GM19463 (cell line): ENCODE measurements around the gene PSORS1C1.

ENCODE experiments used
- ATAC-seq: cut with Tn5 transposase; IDR thresholded peaks from one replicate; pipeline ENCODE4 v1.9.1; 2021; ENCODE audit warnings: mild to moderate bottlenecking, moderate library complexity; ENCODE audit not compliant: unreplicated experiment

The PSORS1C1 gene

DNA sequence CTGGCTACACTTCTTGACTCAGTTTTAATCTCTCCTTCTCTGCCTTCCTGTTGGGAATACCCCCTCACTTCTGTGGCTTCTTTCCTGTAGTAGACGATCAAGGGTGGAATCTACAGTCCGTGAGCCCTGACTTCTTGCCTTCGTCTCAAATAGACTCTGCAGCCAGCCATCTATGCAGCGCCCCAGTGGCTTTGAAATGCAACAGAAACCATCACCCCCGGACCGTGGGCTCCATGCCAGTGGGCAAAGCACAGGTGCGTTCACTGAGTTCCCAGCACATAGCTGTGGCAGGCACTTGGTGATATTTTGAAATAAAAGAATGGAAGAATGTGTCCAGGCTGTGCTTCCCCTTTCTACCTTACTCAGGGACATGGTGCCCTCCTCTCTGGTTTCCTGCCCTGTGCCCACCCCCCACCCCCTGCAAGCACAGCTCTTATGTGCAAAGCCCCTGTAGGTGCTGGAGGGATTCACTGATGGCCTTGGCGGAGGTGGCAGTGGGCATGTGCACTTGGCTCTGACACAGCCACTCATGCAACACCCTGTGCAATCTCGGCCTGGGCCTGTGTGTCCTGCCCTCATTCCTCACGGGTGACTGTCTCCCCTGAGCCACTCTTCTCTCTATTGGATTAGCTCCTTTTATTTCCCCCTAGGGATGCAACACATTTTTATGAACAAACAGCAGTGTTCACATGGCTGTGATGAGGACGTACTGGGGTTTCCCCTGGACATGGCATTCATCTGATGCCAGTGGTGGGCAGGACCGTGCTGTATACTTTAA is 11.2 kb downstream of the PSORS1C1 start:
- ATAC-seq, result no peak

DNA sequence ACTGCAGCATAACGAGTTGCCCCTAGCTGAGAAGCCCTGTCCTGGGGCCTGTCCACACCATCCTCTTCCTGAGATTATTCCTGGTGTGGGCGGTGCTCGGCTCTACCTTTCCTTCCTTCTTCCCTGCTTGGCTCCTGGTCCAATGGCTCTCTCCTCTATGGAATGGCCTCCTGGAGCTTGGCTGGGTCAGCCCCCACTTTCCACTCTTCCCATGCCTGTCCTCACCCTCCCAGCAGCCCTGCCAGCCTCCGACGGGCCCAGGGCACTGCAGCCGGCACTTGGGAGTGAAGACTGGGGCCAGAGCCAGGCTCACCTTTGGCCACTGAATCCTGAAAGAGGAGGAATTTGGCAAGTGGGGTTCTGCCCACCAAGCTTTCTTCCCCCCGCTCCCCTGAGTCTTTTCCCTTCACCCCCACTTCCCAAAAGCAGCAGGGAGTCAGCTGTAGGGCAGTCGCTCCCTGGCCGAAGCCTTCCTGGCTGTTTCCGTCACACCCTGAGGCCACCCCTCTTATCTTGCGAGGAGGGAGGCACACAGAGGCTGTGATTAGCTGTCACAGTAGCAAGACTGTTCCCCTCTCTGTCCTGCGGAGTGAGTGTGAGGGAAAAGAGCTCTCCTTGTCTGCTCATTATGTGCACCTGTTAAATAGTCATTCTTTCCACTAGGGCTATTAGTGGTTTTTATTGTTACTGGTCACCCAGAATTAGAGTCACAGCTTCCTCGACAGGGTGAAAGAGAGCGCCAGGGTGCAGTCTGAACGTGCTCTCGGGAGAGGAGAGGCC is 12.0 kb downstream of the PSORS1C1 start:
- ATAC-seq, result no peak

DNA sequence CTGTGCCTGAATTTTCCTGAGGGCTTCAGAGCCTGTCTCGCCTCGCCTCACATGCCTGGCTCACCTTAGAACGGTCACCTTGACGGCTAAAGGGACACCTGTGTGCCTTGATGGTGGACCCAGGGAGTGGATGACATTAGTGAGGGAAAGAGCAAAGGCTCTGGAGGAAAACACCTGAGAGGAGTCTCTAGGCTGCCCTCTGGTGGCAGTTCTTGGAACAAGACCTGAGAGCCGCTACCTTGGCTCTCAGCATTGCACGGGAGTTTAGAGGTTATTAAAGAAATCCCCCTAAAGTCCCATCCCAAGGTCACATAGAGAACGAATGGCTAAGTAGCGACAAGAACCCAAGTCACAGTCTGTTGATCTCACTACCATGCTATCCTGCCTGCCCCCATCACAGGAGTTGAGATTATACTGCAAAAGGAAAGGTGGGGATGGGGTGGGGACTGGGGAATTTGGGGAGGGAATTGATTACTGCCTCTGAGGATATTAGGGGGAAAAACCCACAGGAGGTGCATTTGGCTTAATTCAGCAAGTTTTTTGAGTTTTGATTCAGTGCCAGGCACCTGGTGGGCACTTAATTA is 13.6 kb downstream of the PSORS1C1 start:
- ATAC-seq, result no peak

DNA sequence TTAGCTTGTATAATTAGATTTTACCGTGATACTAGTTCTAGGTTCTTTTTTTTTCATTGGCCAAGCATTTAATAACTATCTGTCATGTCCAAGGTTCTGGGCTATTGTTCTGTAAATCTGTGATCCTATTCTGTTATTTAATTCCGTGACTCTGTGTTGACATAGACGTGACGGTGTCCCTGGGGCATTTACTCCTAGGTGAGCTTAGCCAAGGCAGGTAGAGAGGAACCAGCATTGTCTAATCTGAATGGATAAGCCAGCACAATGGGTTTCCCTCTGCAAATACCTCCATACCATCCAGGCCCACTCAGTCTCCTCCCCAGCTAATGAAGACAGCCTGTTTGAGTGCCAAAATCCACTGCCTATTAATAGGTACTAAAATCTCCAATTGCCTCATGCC is 14.5 kb downstream of the PSORS1C1 start:
- ATAC-seq, result no peak

DNA sequence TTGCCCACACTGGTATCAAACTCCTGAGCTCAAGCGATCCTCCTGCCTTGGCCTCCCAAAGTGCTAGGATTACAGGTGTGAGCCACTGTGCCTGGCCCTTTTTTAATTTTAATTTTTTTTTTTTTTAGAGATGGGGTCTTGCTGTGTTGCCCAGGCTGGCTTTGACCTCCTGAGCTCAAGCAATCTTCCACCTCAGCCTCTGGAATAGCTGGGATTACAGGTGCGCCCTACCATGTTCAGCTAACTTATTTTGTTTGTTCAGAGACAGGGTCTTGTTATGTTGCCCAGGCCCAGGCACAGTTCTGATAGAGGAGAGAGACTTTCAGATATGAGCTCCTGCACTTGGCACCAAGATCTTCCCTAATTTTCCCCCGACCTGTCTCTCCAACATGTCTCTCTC is 16.2 kb downstream of the PSORS1C1 start:
- ATAC-seq, result no peak

DNA sequence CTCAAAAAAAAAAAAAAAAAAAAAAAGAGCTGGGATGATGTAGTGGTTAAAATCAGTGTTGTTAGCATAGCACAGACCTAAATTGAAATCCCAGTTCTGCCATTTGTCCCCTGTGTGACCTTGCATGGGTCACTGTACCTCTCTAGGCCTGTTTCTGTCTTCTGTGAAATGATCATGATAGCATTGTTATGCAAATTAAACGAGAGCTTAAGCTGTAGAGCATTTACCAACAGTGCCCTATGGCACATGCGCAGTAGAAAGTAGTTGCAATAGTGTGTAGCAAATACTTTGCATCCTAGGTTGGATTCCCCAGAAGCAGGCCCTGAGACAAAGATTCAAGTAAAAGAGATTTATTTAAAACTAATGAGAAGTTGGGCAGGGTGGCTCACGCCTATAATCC is 17.0 kb downstream of the PSORS1C1 start:
- no peak for ATAC-seq

DNA sequence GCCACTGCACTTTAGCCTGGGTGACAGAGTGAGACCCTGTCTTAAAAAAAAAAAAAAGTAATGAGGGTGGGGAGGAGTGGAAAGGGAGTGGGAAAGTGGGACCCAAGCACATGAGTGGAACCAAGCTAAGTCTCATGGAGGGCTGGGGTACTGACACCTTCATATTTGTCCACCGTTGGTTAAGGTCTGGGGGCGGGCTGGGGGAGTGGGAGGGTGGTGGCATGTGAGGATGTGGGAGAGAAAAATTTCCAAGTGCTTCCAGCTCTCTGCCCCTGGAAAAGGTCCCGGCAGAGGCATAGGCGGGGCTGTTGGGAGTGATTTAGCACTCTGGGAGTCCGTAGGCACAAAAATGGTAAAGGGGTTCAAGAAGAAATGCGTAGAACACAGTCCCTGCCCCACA is 18.2 kb downstream of the PSORS1C1 start:
- ATAC-seq, result no peak

DNA sequence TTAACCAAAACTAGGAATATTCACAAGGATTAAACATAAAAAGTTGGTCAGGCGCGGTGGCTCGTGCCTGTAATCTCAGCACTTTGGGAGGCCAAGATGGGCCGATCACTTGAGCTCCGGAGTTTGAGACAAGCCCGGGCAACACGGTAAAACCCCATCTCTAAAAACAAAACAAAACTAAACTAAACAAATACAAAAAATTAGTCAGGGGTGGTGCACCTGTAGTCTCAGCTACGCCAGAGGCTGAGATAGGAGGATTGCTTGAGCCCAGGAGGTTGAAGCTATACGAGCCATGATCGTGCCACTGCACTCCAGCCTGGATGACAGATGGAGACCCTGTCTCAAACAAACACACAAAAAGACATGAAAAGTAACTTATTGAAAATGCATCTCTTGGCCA is 21.1 kb downstream of the PSORS1C1 start:
- ATAC-seq, result no peak

DNA sequence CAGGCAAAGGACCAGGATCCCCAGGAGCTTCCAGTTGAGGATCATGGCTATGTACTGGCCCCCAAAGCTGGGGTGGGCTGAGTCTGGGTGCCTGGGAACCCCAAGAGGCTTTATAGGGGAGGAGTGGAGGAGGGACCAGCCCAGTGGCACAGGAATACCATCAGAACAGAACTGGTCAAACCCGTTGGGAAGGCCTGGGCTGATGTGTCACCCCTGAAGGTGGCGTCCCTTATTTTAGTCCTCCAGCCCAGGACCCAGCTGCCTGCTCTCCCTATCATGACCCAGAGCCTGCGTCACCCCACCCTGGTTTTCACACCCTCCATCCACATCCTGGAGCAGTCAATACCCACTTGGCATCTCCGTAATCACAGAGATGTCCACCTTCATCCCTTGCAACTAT is 24.4 kb downstream of the PSORS1C1 start, which contains the start of gene PSORS1C2:
Gene PSORS1C2 (minus strand): TSS at position 85 of the 400 bp plus-strand sequence. CDS start 40 bp downstream, at position 45.
- no peak for ATAC-seq

DNA sequence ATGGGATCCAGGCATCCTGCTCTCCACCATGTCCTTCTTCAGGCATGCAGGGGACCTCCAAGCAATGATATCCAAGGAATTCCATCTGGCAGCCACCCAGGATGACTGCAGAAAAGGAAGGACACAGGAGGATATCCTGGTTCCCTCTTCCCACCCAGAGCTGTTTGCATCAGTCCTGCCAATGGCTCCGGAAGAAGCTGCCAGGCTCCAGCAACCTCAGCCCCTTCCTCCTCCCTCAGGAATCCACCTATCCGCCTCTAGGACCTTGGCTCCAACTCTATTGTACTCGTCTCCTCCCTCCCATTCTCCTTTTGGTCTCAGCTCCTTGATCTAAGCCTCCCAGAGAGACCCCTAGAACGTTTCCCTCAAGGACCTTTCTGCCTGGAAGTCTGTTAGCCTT is 25.0 kb downstream of the PSORS1C1 start:
- no peak for ATAC-seq

DNA sequence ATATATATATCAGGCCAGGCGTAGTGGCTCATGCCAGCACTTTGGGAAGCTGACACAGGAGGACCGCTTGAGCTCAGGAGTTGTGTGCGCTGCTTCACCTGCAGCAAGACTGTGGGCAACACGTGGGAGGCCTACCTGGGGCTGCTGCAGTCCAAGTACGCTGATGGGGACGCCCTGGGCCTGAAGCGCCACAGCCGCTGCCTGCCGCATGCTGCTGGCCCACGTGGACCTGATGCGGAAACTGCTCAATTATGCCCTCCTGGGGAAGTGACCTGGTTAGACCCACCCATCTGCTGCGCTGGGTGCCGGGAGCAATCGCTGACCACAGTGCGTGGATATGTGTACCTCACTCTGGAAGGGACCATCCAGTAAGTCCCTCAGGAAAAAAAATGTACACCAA is 26.0 kb downstream of the PSORS1C1 start:
- ATAC-seq, result no peak

DNA sequence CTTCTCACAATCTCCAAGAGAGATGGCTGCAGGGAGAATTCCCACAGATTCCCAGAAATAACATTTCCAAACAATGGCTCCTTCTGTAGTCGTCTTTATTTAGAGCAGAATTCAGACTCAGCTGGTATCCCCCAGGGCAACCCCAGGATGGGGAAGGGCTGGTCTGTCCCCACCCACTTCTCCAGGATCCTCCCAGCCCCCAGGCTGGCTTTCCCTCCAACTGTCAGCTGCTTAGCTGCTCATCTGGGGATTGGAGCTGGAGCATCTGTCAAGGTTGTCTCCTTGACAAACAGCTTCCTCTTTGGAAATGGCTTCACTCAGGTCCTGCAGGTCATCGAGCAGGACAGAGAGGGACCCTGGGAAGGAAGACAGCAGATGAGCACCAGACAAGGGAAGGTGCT is 27.8 kb downstream of the PSORS1C1 start:
- no peak for ATAC-seq

DNA sequence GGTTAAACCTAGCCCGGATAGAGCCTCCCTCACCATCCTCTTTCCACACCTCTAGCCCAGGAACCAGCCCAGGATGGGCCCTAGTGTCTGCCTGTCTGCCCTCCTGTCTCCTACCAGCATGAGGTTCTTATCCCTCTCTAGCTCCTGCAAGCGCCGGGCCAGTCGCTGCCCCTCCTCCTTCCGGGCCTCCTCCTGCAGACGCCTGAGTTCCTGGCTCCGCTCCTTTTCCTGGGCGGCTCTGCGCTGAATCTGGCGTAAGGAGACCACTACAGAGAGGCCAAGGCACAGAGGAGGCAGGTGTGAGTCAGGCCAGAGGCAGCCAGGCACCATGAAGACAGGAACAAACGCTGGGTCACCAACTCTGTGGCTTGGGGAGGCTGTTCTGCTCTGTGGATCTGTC is 28.5 kb downstream of the PSORS1C1 start:
- ATAC-seq, result no peak

DNA sequence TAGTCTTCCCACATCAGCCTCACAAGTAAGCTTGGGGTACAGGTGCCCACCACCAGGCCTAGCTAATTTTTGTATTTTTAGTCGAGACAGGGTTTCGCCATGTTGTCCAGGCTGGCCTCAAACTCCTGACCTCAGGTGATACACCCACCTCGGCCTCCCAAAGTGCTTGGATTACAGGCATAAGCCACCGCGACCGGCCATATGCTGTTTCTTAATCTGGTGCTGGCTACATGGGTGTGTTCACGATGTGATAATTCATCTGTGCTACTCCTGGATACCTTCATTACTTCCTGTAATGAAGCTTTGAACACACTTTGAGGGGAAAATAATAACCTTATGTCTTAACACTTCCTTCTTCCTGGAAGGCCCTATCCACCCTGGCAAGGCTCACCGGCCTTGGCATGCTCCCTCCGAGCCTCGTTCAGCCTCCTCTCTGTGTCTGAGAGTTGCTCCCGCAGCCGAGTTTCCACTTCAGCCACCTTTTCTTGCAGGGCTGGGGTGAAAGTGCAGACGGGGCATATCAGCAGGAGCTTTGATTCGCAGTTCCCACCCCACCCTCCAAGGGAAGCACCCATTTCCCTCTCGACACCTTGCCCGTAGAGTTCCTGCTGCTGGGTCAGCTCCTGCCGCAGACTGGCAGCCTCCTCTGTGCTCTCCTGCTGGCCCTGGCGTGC is 29.8 kb downstream of the PSORS1C1 start:
- ATAC-seq, result no peak

DNA sequence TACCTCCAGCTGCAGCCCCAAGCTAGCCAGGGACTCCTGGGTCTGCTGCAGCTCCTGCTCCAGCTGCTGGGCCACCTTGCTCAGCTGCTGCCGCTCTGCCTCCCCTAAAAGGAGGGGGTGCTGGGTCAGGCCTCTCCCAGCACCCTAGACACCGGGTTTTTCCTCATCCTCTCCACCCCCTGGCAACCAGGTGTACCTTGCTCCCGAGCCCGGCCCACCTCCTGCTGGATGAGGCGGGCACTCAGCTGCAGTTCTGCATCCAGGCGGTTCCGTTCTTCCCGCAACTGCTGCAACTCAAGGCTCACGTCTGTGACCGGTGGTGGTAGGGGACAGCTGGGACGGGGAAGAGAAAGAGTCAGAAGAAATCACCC is 30.4 kb downstream of the PSORS1C1 start:
- no peak for ATAC-seq

DNA sequence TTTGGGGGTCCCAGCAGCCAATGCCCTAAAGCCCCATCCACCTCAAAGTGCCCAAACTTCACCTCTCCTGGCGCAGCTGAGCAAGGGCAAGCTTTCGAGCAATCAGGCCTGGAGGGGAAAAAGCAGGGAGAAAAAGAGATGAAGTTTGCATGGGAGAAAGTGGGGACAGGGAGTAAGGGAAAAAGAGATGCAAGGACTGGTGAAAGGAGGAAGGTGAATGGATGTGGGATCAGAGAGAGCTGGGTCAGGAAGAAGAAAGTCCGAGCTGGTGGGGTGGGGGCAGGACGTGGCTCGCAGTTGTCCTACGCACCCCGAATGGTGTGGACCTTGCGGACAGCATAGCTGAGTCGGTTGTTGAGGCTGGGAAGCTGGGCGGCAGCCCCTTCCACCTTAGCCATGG is 30.8 kb downstream of the PSORS1C1 start:
- no peak for ATAC-seq

DNA sequence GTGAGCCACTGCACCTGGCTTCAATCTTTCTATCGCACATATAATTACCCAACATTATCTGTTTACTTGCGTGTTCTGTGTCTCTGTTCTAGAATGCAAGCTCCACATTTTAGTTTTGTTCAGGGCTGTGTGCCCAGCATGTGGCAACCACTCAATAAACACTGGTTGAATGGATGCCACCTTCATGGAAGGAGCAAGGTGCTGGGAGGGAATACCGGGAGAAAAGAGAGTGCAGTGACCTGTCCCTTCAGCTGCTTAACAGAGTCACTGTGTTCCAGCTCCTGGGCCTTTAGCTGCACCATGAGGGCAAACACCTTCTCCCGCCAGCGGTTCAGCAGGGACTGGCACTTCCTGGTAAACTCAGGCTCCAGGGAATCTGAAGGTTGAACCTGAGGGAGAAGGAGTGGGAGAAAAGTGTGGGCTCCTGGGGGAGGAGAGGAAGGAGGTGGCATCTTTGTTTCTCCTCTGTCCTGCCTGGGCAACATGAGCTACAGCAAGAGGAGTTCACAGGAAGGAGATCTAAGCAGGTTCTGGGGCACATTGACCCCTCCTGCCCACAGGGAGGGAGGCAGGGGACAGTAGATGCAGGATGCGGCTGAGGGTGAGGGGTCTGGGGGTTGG is 35.3 kb downstream of the PSORS1C1 start:
- no peak for ATAC-seq

DNA sequence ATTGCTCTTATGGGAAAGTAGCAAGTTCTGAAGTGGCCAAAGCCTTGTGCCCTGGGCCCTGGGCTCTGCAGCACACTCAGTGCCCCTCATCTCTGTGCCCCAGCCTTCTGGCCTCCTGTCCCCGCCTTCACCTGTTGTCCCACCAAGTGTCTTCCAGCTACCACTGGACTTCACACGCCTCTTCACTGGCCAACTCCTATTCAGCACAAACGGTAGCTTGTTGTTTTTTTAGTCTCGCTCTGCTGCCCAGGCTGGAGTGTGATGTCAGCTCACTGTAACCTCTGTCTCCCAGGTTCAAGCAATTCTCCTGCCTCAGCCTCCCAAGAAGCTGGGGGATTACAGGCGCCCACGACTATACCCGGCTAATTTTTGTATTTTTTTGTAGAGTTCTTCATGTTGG is 38.2 kb downstream of the PSORS1C1 start:
- no peak for ATAC-seq

DNA sequence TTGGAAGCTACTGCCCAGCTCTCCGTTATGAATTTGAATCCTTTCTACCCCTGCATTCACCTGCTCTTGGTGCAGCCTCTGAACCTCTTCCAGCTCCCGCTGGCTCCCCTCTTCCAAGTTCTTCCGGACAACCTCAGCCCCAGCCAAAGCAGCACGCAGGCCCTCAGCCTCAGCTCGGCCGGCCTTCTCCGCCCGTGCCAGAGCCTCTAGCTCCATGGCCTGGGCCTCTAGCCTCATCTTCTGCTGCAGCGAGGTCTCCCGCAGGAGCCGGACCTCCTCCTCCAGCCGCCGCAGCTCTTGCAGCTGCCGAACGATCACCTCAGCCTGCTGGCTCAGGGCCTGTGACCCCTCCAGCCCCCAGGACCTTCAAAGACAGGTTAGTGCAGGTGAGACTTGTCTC is 39.8 kb downstream of the PSORS1C1 start:
- ATAC-seq, result no peak

DNA sequence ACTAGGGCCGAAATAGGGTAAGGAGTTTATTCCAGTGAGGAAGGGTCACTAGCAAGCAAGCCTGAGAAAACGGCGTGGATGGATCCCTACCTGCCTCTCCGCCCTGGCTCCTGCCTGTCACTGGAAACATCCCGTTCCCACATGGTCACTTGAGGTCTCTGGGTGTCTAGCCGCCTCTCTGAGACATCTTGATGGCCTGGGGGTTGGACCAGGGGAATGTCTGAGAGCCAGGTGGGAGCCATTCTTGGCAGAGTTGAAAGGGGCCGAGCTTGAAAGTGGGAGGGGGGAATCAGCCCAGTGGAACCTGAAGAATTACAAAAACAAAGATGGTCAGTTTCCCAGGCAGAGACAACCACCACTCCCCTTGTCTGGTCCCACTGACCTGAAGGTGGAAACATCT is 42.0 kb downstream of the PSORS1C1 start:
- ATAC-seq, result no peak

DNA sequence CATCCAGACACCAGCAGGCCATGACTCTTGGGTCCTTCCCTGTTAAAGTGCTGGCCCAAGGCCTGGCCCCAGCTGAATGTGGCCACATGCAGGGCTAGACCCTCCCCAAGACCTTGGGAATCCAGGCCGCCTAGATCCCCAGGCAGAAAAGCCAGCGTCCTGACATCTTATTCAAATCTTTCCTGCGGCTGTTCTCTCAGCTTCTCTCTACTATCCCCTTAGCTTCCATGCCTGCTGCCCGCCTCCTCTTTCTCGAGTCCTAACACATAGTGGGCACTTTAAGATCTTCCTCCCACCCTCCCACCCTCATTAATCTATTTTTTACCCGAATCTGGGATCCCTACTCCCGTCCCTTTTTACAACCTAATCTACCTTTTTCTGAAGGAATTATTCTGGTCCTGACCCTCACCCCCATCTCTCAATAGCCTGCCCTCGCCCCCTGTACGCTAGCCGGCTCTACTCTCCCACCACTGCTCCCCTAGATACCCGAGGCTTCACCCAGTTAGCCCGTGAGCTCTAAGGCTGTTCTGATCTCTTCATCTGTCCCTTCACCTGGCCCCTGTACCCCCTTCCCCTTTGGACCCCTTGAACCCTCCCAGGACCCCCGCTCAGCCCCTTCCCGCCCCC is 43.0 kb downstream of the PSORS1C1 start, which contains the start of gene CCHCR1:
Gene CCHCR1 (minus strand): TSS at position 290 of the 627 bp plus-strand sequence. CDS start 202 bp downstream, at position 88.
- no peak for ATAC-seq
